CD14-positive monocyte (primary cell): Measurements from ENCODE around the gene TMPRSS2. TPM values are rescaled to one million over a fixed set of nuclear protein-coding genes. Genes with fewer than 3 reads are reported as not detected.
"Not testable (repeated sequence)": the region's sequence is repeated elsewhere in the genome, so short reads cannot be mapped to it uniquely, and the experiment has no call there.

ENCODE experiments used
- DNase-seq, 3 donors: peaks; one replicate each; pipeline ENCODE4 v3.0.0-alpha.2; 2011 to 2022
- H2AFZ ChIP-seq: 2 replicates; pipeline ENCODE4 v1.6.0; 2012; ENCODE audit warnings: mild to moderate bottlenecking, low read depth, low read length, inconsistent platforms; ENCODE audit not compliant: insufficient read depth, poor library complexity, severe bottlenecking
- H3K27ac ChIP-seq, 2 donors: 1 replicate in 1 of 2; 2 replicates in 1 of 2; pipeline ENCODE4 v1.5.1; 2012 to 2013; ENCODE audit warnings: low read length in 2 of 2, control low read depth in 1 of 2, inconsistent platforms in 1 of 2, low read depth in 1 of 2, mild to moderate bottlenecking in 1 of 2
- H3K27me3 ChIP-seq, 2 donors: one replicate each; pipeline versions ENCODE4 v1.6.0 to v1.6.1; 2011 to 2013; ENCODE audit warnings: low read length in 2 of 2; ENCODE audit not compliant: control insufficient read depth in 2 of 2, insufficient read depth in 2 of 2
- H3K36me3 ChIP-seq, 2 donors: replicated peaks in 1 of 2; 1 replicate in 1 of 2; 2 replicates in 1 of 2; pipeline versions ENCODE4 v1.5.1 to v1.6.1; 2012 to 2013; ENCODE audit warnings: low read length in 2 of 2, control low read depth in 1 of 2, inconsistent platforms in 1 of 2, mild to moderate bottlenecking in 1 of 2; ENCODE audit not compliant: insufficient read depth in 2 of 2, control insufficient read depth in 1 of 2
- H3K4me1 ChIP-seq, 2 donors: 1 replicate in 1 of 2; 2 replicates in 1 of 2; pipeline versions ENCODE4 v1.5.1 to v1.6.1; 2012 to 2013; ENCODE audit warnings: low read length in 2 of 2, control low read depth in 1 of 2, inconsistent platforms in 1 of 2, mild to moderate bottlenecking in 1 of 2, moderate library complexity in 1 of 2; ENCODE audit not compliant: insufficient read depth in 2 of 2, control insufficient read depth in 1 of 2
- H3K4me2 ChIP-seq: replicated peaks from 2 replicates; pipeline ENCODE3; 2012; ENCODE audit warnings: low read length, moderate library complexity, mild to moderate bottlenecking; ENCODE audit not compliant: poor library complexity, severe bottlenecking; ENCODE audit errors: extremely low read depth
- H3K4me3 ChIP-seq, 3 experiments: fragments of 200-600 bp in 1 of 3; sonication (generic) in 1 of 3; replicated peaks in 1 of 3; 1 replicate in 2 of 3; 2 replicates in 1 of 3; pipeline ENCODE4 v1.5.1; 2011 to 2013; ENCODE audit warnings: low read length in 3 of 3, mild to moderate bottlenecking in 3 of 3, control low read depth in 2 of 3, low read depth in 2 of 3, inconsistent platforms in 1 of 3, moderate library complexity in 1 of 3
- H3K79me2 ChIP-seq: 2 replicates; pipeline ENCODE4 v1.6.0; 2012; ENCODE audit warnings: mild to moderate bottlenecking, control low read depth, inconsistent platforms, low read length, moderate library complexity; ENCODE audit not compliant: insufficient read depth
- H3K9ac ChIP-seq: 2 replicates; pipeline ENCODE4 v1.6.0; 2017; ENCODE audit warnings: low read length, mild to moderate bottlenecking; ENCODE audit not compliant: insufficient read depth, poor library complexity, severe bottlenecking
- H3K9me3 ChIP-seq, 2 donors: replicated peaks in 1 of 2; 1 replicate in 1 of 2; 2 replicates in 1 of 2; pipeline versions ENCODE4 v1.5.1 to v1.6.1; 2012 to 2013; ENCODE audit warnings: low read length in 2 of 2, control low read depth in 1 of 2; ENCODE audit not compliant: control insufficient read depth in 1 of 2, insufficient read depth in 1 of 2
- H4K20me1 ChIP-seq: 2 replicates; pipeline ENCODE4 v1.6.0; 2012; ENCODE audit warnings: mild to moderate bottlenecking, low read length, control low read depth, moderate library complexity; ENCODE audit not compliant: insufficient read depth
- H3K27ac Mint-ChIP-seq, 7 donors: one replicate each; pipeline ENCODE4 v1.8.0; 2020; ENCODE audit warnings: mild to moderate bottlenecking in 7 of 7, mixed read lengths in 7 of 7, moderate library complexity in 6 of 7, inconsistent platforms in 2 of 7
- H3K27me3 Mint-ChIP-seq, 3 donors: one replicate each; pipeline ENCODE4 v1.8.0; 2021 to 2022; ENCODE audit warnings: low read depth in 3 of 3, mild to moderate bottlenecking in 3 of 3, mixed read lengths in 3 of 3, moderate library complexity in 3 of 3, inconsistent platforms in 1 of 3
- H3K36me3 Mint-ChIP-seq, 2 donors: one replicate each; pipeline ENCODE4 v1.8.0; 2020; ENCODE audit warnings: mixed read lengths in 2 of 2, inconsistent platforms in 1 of 2, mild to moderate bottlenecking in 1 of 2
- H3K4me1 Mint-ChIP-seq: one replicate; pipeline ENCODE4 v1.8.0; 2020; ENCODE audit warnings: mild to moderate bottlenecking, mixed read lengths
- H3K4me3 Mint-ChIP-seq, 2 donors: one replicate each; pipeline ENCODE4 v1.8.0; 2020; ENCODE audit warnings: mild to moderate bottlenecking in 2 of 2, mixed read lengths in 2 of 2, moderate library complexity in 1 of 2
- H3K9me3 Mint-ChIP-seq, 7 donors: one replicate each; pipeline ENCODE4 v1.8.0; 2020 to 2022; ENCODE audit warnings: mixed read lengths in 7 of 7, mild to moderate bottlenecking in 6 of 7, moderate library complexity in 6 of 7, inconsistent platforms in 2 of 7
- WGBS: methylation state at CpG from one replicate; pipeline ENCODE4 v1.1.5; 2013; ENCODE audit warnings: missing lambda C conversion rate; ENCODE audit not compliant: insufficient coverage; 5-methylcytosine and 5-hydroxymethylcytosine counted together
- intact Hi-C, 2 donors: fragments of 100-400 bp; cut with micrococcal nuclease; formaldehyde crosslinking; loops; one replicate each; pipeline versions ENCODE4 v1.15.0 to v1.15.1; 2023
- polyA plus RNA-seq, 3 donors: library from polyadenylated mRNA; depleted of rRNA in 1 of 3; unstranded in 2 of 3; stranded (reverse) in 1 of 3; fragments of 300-500 nt in 2 of 3; fragments of >200 nt in 1 of 3; fragmentation: Illumina TruSeq in 2 of 3; gene quantifications; 1 replicate in 2 of 3; 2 replicates in 1 of 3; pipeline ENCODE4 v1.2.3, GENCODE V29; 2012 to 2021
- TF ChIP-seq, protein P1 (sequence below): fragments of 200-600 bp; IDR thresholded peaks from one replicate; pipeline ENCODE4 v1.8.0; 2022; ENCODE audit warnings: antibody characterized with exemption, mild to moderate bottlenecking

The TMPRSS2 gene
- polyA plus RNA-seq, 3 donors, result not detected

DNA sequence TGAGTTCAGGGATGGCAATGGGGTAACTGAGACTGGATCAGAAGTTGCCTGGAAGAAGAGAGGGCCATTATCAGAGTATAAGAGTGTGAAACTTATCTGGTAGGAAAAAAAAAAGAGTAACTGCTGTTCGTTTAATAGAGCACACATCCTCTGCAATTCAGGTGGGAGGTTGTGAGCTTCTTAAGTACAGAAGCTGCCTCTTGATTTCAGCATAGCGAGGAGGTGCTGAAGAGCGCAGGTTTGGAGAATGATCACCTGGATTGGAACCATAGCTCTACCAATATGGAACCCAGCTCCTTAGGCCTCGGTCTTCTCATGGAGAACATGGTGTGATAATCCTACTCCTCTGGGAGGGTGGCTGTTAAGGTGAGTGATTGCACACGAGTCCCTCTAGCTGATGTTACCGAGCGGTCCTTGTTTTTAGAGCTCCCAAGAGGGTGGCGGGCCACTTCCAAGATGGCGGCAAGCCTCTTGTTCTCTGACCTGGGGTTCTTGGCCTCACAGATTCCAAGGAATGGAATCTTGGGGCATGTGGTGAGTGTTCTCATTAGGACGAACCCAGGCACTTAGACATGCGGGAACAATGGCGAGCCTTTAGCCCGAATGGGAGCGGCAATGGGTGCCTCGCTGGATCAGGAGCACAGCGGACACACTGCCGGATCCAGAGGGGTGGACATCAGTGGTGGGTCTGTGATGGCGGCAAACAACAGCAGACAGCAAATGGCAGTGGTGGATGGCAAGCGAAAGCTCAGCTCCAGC is 85.2 kb downstream of the TMPRSS2 start:
- H3K36me3 ChIP-seq, result no peaks in the 10 kb centered on the region
- Mint-ChIP-seq H3K27me3 (peaks cover 3 to 16% (median 10%) of the 10 kb centered on the region in 3 donors), H3K4me1 (peaks cover 73% of the 10 kb centered on the region), H3K4me3 (no peak overlapping the region), H3K27ac (peak overlapping the region in 4 of 7 donors; percentile 46 to 89 (median 82)), H3K9me3 (peaks cover 0 to 3% (median 0%) of the 10 kb centered on the region in 7 donors), H3K36me3 (peaks cover 6 to 14% of the 10 kb centered on the region in 2 donors)
- no peak overlapping the region for H3K4me3 ChIP-seq
- H3K4me2 ChIP-seq, result no peak overlapping the region
- no peak overlapping the region for H2AFZ ChIP-seq
- TF ChIP-seq, protein P1, sequence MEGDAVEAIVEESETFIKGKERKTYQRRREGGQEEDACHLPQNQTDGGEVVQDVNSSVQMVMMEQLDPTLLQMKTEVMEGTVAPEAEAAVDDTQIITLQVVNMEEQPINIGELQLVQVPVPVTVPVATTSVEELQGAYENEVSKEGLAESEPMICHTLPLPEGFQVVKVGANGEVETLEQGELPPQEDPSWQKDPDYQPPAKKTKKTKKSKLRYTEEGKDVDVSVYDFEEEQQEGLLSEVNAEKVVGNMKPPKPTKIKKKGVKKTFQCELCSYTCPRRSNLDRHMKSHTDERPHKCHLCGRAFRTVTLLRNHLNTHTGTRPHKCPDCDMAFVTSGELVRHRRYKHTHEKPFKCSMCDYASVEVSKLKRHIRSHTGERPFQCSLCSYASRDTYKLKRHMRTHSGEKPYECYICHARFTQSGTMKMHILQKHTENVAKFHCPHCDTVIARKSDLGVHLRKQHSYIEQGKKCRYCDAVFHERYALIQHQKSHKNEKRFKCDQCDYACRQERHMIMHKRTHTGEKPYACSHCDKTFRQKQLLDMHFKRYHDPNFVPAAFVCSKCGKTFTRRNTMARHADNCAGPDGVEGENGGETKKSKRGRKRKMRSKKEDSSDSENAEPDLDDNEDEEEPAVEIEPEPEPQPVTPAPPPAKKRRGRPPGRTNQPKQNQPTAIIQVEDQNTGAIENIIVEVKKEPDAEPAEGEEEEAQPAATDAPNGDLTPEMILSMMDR, result no peak
- intact Hi-C loops, result no loop called here
- no peaks in the 10 kb centered on the region for H3K9me3 ChIP-seq
- H3K4me1 ChIP-seq, result peaks cover 57 to 72% of the 10 kb centered on the region in 2 donors
- no peak for DNase-seq
- no peaks in the 10 kb centered on the region for H4K20me1 ChIP-seq
- 94% methylated on average over 9 of the region's 19 CpGs for WGBS
- peaks cover 0 to 7% of the 10 kb centered on the region in 2 donors for H3K27me3 ChIP-seq
- H3K79me2 ChIP-seq, result no peaks in the 10 kb centered on the region
- H3K27ac ChIP-seq, result no peak overlapping the region
- no peak overlapping the region for H3K9ac ChIP-seq

- H3K27ac ChIP-seq, result peak overlapping the region; percentile 55 to 86
- H3K36me3 Mint-ChIP-seq, H3K27me3 ChIP-seq, H4K20me1 ChIP-seq, H3K36me3 ChIP-seq, H3K79me2 ChIP-seq, H3K27me3 Mint-ChIP-seq, H3K9me3 Mint-ChIP-seq, H3K9me3 ChIP-seq, DNase-seq: not testable (repeated sequence)
- Mint-ChIP-seq H3K27ac (peak overlapping the region; percentile 24 to 94 (median 90)), H3K4me3 (peak overlapping the region; percentile 79 to 90), H3K4me1 (peaks cover 63% of the 10 kb centered on the region)
- peak overlapping the region; percentile 77 for H3K4me2 ChIP-seq
- H3K9ac ChIP-seq, result peak overlapping the region; percentile 58
- peak overlapping the region; percentile 75 for H2AFZ ChIP-seq
- WGBS, result no CpG with 5 or more reads among the region's 8 CpGs
- peaks cover 48 to 57% of the 10 kb centered on the region in 2 donors for H3K4me1 ChIP-seq
- peak overlapping the region in 2 of 3 experiments; percentile 49 to 75 for H3K4me3 ChIP-seq
- intact Hi-C loops, result loop anchor here in 1 of 2 donors (2.0 kb wide), 1 partner anchor 58 kb away; the partner anchor contains the start of gene MX2
Measured at GRCh38 chr21:41420998-41421397, 87.0 kb downstream of the TMPRSS2 start.
